Sigmoid colon (tissue), 7 donors: Measurements from ENCODE around the gene LDLRAD4. TPM values are rescaled to one million over a fixed set of nuclear protein-coding genes. Genes with fewer than 3 reads are reported as not detected.
A peak's percentile ranks its signal among the peaks of the same experiment; 100 is the strongest.

Source experiments
- DNase-seq: peaks from one replicate; pipeline ENCODE4 v3.0.0-alpha.2; 2019
- H3K27ac ChIP-seq, 4 donors: fragments of 200-600 bp; sonication (generic); one replicate each; pipeline ENCODE4 v1.5.1; 2016 to 2019; ENCODE audit warnings: mild to moderate bottlenecking in 1 of 4
- H3K27me3 ChIP-seq, 3 donors: fragments of 200-600 bp; sonication (generic); one replicate each; pipeline ENCODE4 v1.5.1; 2019; ENCODE audit warnings: mild to moderate bottlenecking in 1 of 3
- H3K36me3 ChIP-seq, 4 donors: fragments of 200-600 bp; sonication (generic); one replicate each; pipeline ENCODE4 v1.5.1; 2016 to 2019
- H3K4me1 ChIP-seq, 4 donors: fragments of 200-600 bp; sonication (generic); one replicate each; pipeline ENCODE4 v1.5.1; 2017 to 2019
- H3K4me3 ChIP-seq, 4 donors: fragments of 200-600 bp; sonication (generic); one replicate each; pipeline ENCODE4 v1.5.1; 2017 to 2019; ENCODE audit warnings: mild to moderate bottlenecking in 2 of 4, moderate library complexity in 1 of 4
- H3K9me3 ChIP-seq, 4 donors: fragments of 200-600 bp in 3 of 4; sonication (generic) in 3 of 4; one replicate each; pipeline versions ENCODE4 v1.5.1 to v1.6.1; 2013 to 2019
- EP300 ChIP-seq, 4 donors: sonication (generic); formaldehyde crosslinking; IDR thresholded peaks; one replicate each; pipeline ENCODE4 v1.6.1; 2017; ENCODE audit warnings: antibody characterized with exemption in 4 of 4
- POLR2A ChIP-seq, 2 donors: fragments of 450-650 bp; IDR thresholded peaks; one replicate each; pipeline ENCODE4 v1.6.1; 2016; ENCODE audit warnings: antibody characterized with exemption in 2 of 2, mild to moderate bottlenecking in 2 of 2, moderate library complexity in 2 of 2
- POLR2AphosphoS5 ChIP-seq, 4 donors: sonication (generic); formaldehyde crosslinking; IDR thresholded peaks; one replicate each; pipeline ENCODE4 v1.6.1; 2017; ENCODE audit warnings: antibody characterized with exemption in 4 of 4
- WGBS, 2 donors: extraction: QIAGEN DNeasy Blood & Tissue Kit; methylation state at CpG; one replicate each; pipeline ENCODE4 v1.1.7; 2013; 5-methylcytosine and 5-hydroxymethylcytosine counted together
- intact Hi-C: fragments of 100-400 bp; cut with DNase I; formaldehyde crosslinking; loops from one replicate; pipeline ENCODE4 v1.15.1; 2023
- polyA plus RNA-seq, 3 donors: library from polyadenylated mRNA; stranded (reverse); fragments of 200-250 nt; gene quantifications; one replicate each; pipeline ENCODE4 v1.2.3, GENCODE V29; 2013
- total RNA-seq, 4 donors: library from RNA; depleted of rRNA; stranded (reverse); fragments of >200 nt; gene quantifications; one replicate each; pipeline ENCODE4 v1.1.0, GENCODE V29; 2016
- TF ChIP-seq, protein P1 (sequence below), 4 experiments: fragments of 450-650 bp in 3 of 4; fragments of 200-600 bp in 1 of 4; IDR thresholded peaks; one replicate each; pipeline ENCODE4 v1.5.1; 2016 to 2019; ENCODE audit warnings: antibody characterized with exemption in 4 of 4, mild to moderate bottlenecking in 3 of 4, moderate library complexity in 2 of 4
- donor health status: healthy with polysubstance abuse.
- donor health status: Bipolar disorder and iron deficiency.
- donor health status: healthy.

Gene LDLRAD4
- total and polyA plus RNA-seq, 7 donors: 1.2 to 28.2 (median 17.2) TPM

DNA sequence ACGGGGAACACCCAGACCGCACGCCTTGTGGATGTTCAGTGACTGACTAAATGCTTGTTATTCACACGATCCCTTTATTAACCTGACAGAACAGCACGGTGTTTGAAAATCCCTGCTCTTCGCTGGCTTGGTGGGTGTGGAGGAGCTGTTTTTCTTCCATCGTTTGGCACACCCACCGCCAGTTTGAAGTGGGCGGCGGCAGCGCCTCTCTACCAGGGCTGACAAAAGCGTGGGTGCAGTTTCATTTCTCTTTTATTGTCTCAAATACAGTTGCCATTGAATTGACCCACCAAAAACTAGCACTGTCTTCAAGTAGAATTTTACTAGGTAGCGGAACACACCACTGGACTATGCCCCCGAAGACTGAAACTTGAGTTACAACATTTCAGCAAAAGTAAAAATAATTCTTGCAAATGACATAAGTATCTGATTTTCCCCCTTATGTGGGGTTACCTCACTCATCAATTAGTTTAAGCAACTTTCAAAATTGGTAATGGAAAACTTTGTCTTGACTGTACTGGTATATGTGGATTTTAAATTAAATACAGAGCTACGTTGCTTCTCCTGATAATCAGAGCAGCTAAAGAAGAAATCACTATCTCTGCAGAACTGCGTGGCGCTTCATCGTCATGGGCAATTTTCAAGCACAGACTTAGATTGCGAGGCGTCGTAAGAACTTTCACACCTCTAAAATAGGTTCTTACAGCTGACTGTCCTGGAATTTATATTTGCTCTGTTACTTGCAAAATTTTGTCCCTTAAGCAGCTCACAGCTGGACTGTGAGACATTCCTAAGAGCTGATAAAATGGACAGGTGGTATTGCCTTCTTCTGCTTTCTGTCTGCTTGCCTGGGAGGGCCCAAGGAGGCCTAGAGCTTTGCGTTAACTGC, 60.9 kb downstream of the LDLRAD4 start:
- H3K4me3 ChIP-seq: no peak overlapping the region
- H3K9me3 ChIP-seq: no peaks in the 10 kb centered on the region
- intact Hi-C loops: no loop called here
- H3K36me3 ChIP-seq: peaks cover 0 to 7% (median 0%) of the 10 kb centered on the region in 4 donors
- TF ChIP-seq POLR2AphosphoS5 (IDR thresholded peaks at IDR 0.05): no peak
- 81 to 89% methylated on average over 22 of the region's 22 CpGs for WGBS, 2 donors
- H3K27me3 ChIP-seq: no peaks in the 10 kb centered on the region
- peaks cover 0 to 21% (median 11%) of the 10 kb centered on the region in 4 donors for H3K4me1 ChIP-seq
- DNase-seq: no peak
- H3K27ac ChIP-seq: no peak overlapping the region

DNA sequence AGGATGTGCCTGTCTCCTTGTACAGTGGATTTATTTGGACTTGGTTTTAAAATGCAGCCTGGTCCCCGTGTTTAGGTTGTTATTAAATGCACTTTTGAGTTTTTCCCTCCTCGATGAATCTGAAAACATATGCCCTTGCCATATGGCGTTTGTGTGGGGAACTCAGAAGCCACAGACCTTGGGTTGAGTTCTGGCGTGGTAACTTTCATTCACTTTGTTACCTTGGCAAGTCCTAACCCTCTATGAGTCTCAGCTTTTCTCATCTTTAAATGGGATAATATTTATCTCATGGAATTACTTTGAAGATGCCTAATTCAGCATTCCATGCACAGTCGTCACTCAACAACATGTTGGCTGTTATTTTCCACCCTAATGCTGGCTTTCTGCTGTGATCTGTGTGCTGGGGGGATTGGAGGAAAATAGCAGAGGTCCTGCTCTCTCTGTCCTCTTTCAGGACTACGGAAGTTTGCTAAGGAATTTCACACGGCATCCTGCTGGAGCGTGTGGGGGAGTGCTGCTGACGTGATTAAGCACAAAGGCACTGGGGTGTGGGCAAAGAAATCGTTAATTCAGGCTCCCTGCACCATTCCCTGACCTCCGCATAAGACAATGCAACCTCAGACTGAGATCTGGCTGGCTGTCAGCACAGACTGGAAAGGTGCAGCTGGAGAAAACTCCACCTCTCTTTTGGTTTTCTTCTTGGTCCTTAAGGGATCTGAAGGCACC, 61.7 kb downstream of the LDLRAD4 start:
- DNase-seq: no peak
- Histone ChIP-seq H3K36me3 (peaks cover 0 to 7% (median 0%) of the 10 kb centered on the region in 4 donors), H3K9me3 (no peaks in the 10 kb centered on the region), H3K4me3 (no peak overlapping the region), H3K27me3 (no peaks in the 10 kb centered on the region), H3K4me1 (peaks cover 0 to 27% (median 18%) of the 10 kb centered on the region in 4 donors), H3K27ac (no peak overlapping the region)
- 84 to 91% methylated on average over 11 of the region's 11 CpGs for WGBS, 2 donors
- TF ChIP-seq EP300 (IDR thresholded peaks at IDR 0.05): no peak
- TF ChIP-seq, protein P1, sequence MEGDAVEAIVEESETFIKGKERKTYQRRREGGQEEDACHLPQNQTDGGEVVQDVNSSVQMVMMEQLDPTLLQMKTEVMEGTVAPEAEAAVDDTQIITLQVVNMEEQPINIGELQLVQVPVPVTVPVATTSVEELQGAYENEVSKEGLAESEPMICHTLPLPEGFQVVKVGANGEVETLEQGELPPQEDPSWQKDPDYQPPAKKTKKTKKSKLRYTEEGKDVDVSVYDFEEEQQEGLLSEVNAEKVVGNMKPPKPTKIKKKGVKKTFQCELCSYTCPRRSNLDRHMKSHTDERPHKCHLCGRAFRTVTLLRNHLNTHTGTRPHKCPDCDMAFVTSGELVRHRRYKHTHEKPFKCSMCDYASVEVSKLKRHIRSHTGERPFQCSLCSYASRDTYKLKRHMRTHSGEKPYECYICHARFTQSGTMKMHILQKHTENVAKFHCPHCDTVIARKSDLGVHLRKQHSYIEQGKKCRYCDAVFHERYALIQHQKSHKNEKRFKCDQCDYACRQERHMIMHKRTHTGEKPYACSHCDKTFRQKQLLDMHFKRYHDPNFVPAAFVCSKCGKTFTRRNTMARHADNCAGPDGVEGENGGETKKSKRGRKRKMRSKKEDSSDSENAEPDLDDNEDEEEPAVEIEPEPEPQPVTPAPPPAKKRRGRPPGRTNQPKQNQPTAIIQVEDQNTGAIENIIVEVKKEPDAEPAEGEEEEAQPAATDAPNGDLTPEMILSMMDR (IDR thresholded peaks at IDR 0.05): no peak
- TF ChIP-seq POLR2A (IDR thresholded peaks at IDR 0.05): no peak
- no peak for TF ChIP-seq POLR2AphosphoS5 (IDR thresholded peaks at IDR 0.05)
- intact Hi-C loops: no loop called here

DNA sequence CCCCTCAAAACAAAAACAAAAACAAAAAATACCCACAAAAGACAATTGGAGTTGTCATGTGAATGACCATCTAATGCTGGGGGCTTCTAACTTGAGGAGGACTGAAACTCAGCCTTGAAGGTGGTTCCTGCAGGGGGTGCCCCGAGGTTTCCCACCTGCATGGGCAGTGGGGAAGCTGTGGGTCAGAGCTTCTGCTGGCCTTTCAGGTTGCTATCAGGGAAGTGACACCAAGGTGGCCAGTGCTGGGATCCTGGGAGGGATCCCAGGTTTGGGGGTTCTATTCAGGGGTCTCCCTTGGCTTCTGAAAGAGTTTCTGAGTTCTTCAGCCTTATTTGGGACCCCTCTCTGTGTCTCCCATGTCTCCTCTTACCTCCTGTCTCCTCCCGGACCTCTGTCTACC, 62.8 kb downstream of the LDLRAD4 start:
- Histone ChIP-seq H3K27ac (no peak overlapping the region), H3K9me3 (no peaks in the 10 kb centered on the region), H3K4me3 (no peak overlapping the region), H3K4me1 (peaks cover 0 to 27% (median 19%) of the 10 kb centered on the region in 4 donors), H3K36me3 (peaks cover 0 to 7% (median 0%) of the 10 kb centered on the region in 4 donors), H3K27me3 (no peaks in the 10 kb centered on the region)
- WGBS, 2 donors: 89 to 95% methylated on average over 2 of the region's 2 CpGs
- intact Hi-C loops: no loop called here
- DNase-seq: no peak
- no peak for TF ChIP-seq EP300 (IDR thresholded peaks at IDR 0.05)
- TF ChIP-seq, protein P1 (IDR thresholded peaks at IDR 0.05): no peak

DNA sequence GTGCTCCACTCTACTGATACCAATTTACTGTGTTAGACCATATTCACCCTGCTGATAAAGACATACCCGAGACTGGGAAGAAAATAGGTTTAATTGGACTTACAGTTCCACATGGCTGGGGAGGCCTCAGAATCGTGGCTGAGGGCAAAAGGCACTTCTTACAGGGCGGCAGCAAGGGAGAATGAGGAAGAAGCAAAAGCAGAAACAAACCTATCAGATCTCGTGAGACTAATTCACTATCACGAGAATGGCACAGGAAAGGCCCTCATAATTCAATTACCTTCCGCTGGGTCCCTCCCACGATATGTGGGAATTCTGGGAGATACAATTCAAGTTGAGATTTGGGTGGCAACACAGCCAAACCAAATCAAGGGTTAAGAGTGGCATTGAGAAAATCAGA, 65.2 kb downstream of the LDLRAD4 start:
- 83 to 88% methylated on average over 7 of the region's 7 CpGs for WGBS, 2 donors
- DNase-seq: no peak
- no peaks in the 10 kb centered on the region for H3K27me3 ChIP-seq
- H3K4me3 ChIP-seq: no peak overlapping the region
- TF ChIP-seq POLR2A (IDR thresholded peaks at IDR 0.05) (no peak), EP300 (IDR thresholded peaks at IDR 0.05) (no peak), POLR2AphosphoS5 (IDR thresholded peaks at IDR 0.05) (no peak)
- TF ChIP-seq, protein P1 (IDR thresholded peaks at IDR 0.05): no peak
- H3K27ac ChIP-seq: peak overlapping the region in 3 of 4 donors; percentile 30 to 58 (median 42)
- H3K36me3 ChIP-seq: peaks cover 0 to 6% (median 0%) of the 10 kb centered on the region in 4 donors
- intact Hi-C loops: no loop called here
- no peaks in the 10 kb centered on the region for H3K9me3 ChIP-seq
- peaks cover 0 to 23% (median 16%) of the 10 kb centered on the region in 4 donors for H3K4me1 ChIP-seq
